Neutrophil (primary cell): ENCODE results near the gene MPC1.
A peak's percentile ranks its signal among the peaks of the same experiment; 100 is the strongest.
"Not testable (repeated sequence)": the region's sequence is repeated elsewhere in the genome, so short reads cannot be mapped to it uniquely, and the experiment has no call there.

Source experiments
- H3K27ac ChIP-seq: fragments of 200-600 bp; sonication (generic); 2 replicates; pipeline ENCODE4 v1.5.1; 2016; ENCODE audit warnings: mild to moderate bottlenecking, moderate library complexity
- H3K27me3 ChIP-seq: fragments of 200-600 bp; sonication (generic); 2 replicates; pipeline ENCODE4 v1.6.0; 2016; ENCODE audit warnings: mild to moderate bottlenecking
- H3K36me3 ChIP-seq: fragments of 200-600 bp; sonication (generic); 2 replicates; pipeline ENCODE4 v1.5.1; 2017
- H3K4me1 ChIP-seq, 2 experiments: fragments of 200-600 bp in 1 of 2; sonication (generic) in 1 of 2; 1 replicate in 1 of 2; 2 replicates in 1 of 2; pipeline versions ENCODE4 v1.5.1 to v1.6.1; 2013 to 2016; ENCODE audit warnings: low read depth in 1 of 2, low read length in 1 of 2, mild to moderate bottlenecking in 1 of 2, moderate library complexity in 1 of 2; ENCODE audit not compliant: control insufficient read depth in 1 of 2, insufficient read depth in 1 of 2
- H3K4me3 ChIP-seq, 2 experiments: fragments of 200-600 bp in 1 of 2; sonication (generic) in 1 of 2; 1 replicate in 1 of 2; 2 replicates in 1 of 2; pipeline ENCODE4 v1.5.1; 2013 to 2016; ENCODE audit warnings: low read depth in 1 of 2, low read length in 1 of 2, mild to moderate bottlenecking in 1 of 2, moderate library complexity in 1 of 2
- H3K9me3 ChIP-seq: fragments of 200-600 bp; sonication (generic); 2 replicates; pipeline ENCODE4 v1.5.1; 2016
- TF ChIP-seq, protein P1 (sequence below): fragments of 200-600 bp; sonication (generic); IDR thresholded peaks from 2 replicates; pipeline ENCODE4 v1.5.1; 2016; ENCODE audit warnings: antibody characterized with exemption

Gene MPC1

DNA sequence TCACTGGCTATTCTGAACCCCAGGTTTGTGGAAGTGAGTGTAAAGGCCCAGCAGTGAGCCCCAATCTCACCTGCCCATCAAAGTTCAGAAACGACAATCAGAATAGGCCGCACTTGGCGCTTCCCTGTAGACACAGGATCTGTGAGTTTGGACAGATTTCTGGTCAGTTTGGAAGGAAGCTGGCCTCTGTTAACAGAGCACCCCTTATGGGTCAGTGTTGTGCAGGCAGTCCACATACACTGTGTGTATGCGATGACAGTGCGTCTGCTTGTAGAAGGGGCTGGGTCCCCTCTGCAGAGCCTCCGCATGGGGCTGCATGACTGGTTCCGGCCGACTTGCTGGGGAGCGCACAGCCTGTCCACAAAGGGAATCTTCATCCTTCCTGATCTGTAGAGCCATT lies 3.4 kb upstream of the MPC1 start:
- Histone ChIP-seq H3K9me3 (no peaks in the 10 kb centered on the region), H3K27me3 (peaks cover 9% of the 10 kb centered on the region), H3K4me1 (peaks cover 29 to 36% of the 10 kb centered on the region in 2 experiments), H3K36me3 (no peaks in the 10 kb centered on the region), H3K27ac (no peak overlapping the region), H3K4me3 (no peak overlapping the region)
- TF ChIP-seq, protein P1, sequence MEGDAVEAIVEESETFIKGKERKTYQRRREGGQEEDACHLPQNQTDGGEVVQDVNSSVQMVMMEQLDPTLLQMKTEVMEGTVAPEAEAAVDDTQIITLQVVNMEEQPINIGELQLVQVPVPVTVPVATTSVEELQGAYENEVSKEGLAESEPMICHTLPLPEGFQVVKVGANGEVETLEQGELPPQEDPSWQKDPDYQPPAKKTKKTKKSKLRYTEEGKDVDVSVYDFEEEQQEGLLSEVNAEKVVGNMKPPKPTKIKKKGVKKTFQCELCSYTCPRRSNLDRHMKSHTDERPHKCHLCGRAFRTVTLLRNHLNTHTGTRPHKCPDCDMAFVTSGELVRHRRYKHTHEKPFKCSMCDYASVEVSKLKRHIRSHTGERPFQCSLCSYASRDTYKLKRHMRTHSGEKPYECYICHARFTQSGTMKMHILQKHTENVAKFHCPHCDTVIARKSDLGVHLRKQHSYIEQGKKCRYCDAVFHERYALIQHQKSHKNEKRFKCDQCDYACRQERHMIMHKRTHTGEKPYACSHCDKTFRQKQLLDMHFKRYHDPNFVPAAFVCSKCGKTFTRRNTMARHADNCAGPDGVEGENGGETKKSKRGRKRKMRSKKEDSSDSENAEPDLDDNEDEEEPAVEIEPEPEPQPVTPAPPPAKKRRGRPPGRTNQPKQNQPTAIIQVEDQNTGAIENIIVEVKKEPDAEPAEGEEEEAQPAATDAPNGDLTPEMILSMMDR: no peak

DNA sequence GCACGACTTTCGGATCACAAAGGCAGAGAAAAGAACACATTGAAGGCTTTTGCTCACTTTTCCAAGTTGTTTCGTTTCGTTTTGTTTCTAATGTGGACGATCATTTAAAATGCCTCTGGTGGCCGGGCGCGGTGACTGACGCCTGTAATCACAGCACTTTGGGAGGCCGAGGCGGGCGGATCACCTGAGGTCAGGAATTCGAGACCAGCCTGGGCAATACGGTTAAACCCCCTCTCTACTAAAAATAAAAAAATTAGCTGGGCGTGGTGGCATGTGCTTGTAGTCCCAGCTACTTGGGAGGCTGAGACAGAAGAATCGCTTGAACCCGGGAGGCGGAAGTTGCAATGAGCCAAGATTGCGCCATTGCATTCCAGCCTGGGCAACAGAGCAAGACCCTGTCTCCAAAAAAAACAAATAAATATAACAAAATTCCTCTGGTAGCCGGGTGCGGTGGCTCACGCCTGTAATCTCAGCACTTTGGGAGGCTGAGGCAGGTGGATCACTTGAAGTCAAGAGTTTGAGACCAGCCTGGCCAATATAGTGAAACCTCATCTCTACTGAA lies 1.1 kb upstream of the MPC1 start:
- H3K36me3 ChIP-seq, H3K9me3 ChIP-seq, H3K27me3 ChIP-seq: not testable (repeated sequence)
- Histone ChIP-seq H3K27ac (peak overlapping the region; percentile 86), H3K4me3 (peak overlapping the region; percentile 81 to 92), H3K4me1 (peaks cover 31 to 37% of the 10 kb centered on the region in 2 experiments)
- TF ChIP-seq, protein P1: peak; percentile 27

- TF ChIP-seq, protein P1: no peak
- peak overlapping the region; percentile 81 to 92 for H3K4me3 ChIP-seq
- H3K36me3 ChIP-seq: no peaks in the 10 kb centered on the region
- H3K27ac ChIP-seq: peak overlapping the region; percentile 86
- H3K4me1 ChIP-seq: peaks cover 19 to 25% of the 10 kb centered on the region in 2 experiments
- H3K9me3 ChIP-seq: no peaks in the 10 kb centered on the region
- H3K27me3 ChIP-seq: no peaks in the 10 kb centered on the region
Measured at GRCh38 chr6:166382500-166382932, 224 bp downstream of the MPC1 start.

GRCh38 chr6:166381733-166382499 lies 824 bp downstream of the MPC1 start:
- H3K27me3 ChIP-seq: no peaks in the 10 kb centered on the region
- peak overlapping the region; percentile 81 to 92 for H3K4me3 ChIP-seq
- H3K9me3 ChIP-seq: no peaks in the 10 kb centered on the region
- H3K36me3 ChIP-seq: no peaks in the 10 kb centered on the region
- TF ChIP-seq, protein P1: peak; percentile 85
- peaks cover 19 to 25% of the 10 kb centered on the region in 2 experiments for H3K4me1 ChIP-seq
- H3K27ac ChIP-seq: peak overlapping the region; percentile 86

- Histone ChIP-seq H3K4me1 (peaks cover 19 to 25% of the 10 kb centered on the region in 2 experiments), H3K27me3 (no peaks in the 10 kb centered on the region), H3K9me3 (no peaks in the 10 kb centered on the region), H3K36me3 (no peaks in the 10 kb centered on the region), H3K27ac (peak overlapping the region; percentile 86), H3K4me3 (peak overlapping the region; percentile 81 to 92)
- TF ChIP-seq, protein P1: no peak
Measured at GRCh38 chr6:166381381-166381732, 1.4 kb downstream of the MPC1 start.
